ENCODE results near the gene RIOK1.

The RIOK1 gene

GRCh38 chr6:7381092-7381491 is 8.5 kb upstream of the RIOK1 start:
- Histone ChIP-seq H3K4me3 (ENCODE audit: low read length) (no peak overlapping the region), H2AFZ (ENCODE audit: low read depth, low read length) (peak overlapping the region; percentile 26), H3K4me1 (ENCODE audit: insufficient read depth, low read length) (no peaks in the 10 kb centered on the region), H3K36me3 (ENCODE audit: insufficient read depth, low read length) (no peaks in the 10 kb centered on the region), H3K27me3 (ENCODE audit: insufficient read depth, low read length) (peaks cover 7% of the 10 kb centered on the region), H3K9me3 (ENCODE audit: low read length) (no peaks in the 10 kb centered on the region)

GRCh38 chr6:7389162-7389450 is 502 bp upstream of the RIOK1 start:
- peak overlapping the region; percentile 74 for H3K4me3 ChIP-seq (ENCODE audit: low read length)
- no peaks in the 10 kb centered on the region for H3K9me3 ChIP-seq (ENCODE audit: low read length)
- H2AFZ ChIP-seq (ENCODE audit: low read depth, low read length): peak overlapping the region; percentile 90
- no peaks in the 10 kb centered on the region for H3K27me3 ChIP-seq (ENCODE audit: insufficient read depth, low read length)
- H3K4me1 ChIP-seq (ENCODE audit: insufficient read depth, low read length): peaks cover 16% of the 10 kb centered on the region
- peaks cover 6% of the 10 kb centered on the region for H3K36me3 ChIP-seq (ENCODE audit: insufficient read depth, low read length)

- Histone ChIP-seq H3K36me3 (ENCODE audit: insufficient read depth, low read length) (peaks cover 14% of the 10 kb centered on the region), H3K27me3 (ENCODE audit: insufficient read depth, low read length) (no peaks in the 10 kb centered on the region), H3K4me1 (ENCODE audit: insufficient read depth, low read length) (peaks cover 16% of the 10 kb centered on the region), H3K9me3 (ENCODE audit: low read length) (no peaks in the 10 kb centered on the region), H3K4me3 (ENCODE audit: low read length) (peak overlapping the region; percentile 74), H2AFZ (ENCODE audit: low read depth, low read length) (peak overlapping the region; percentile 90)
Observed at GRCh38 chr6:7390226-7390878, 744 bp downstream of the RIOK1 start.

GRCh38 chr6:7391151-7391550 is 1.5 kb downstream of the RIOK1 start:
- Histone ChIP-seq H2AFZ (ENCODE audit: low read depth, low read length) (no peak overlapping the region), H3K4me3 (ENCODE audit: low read length) (peak overlapping the region; percentile 74), H3K27me3 (ENCODE audit: insufficient read depth, low read length) (no peaks in the 10 kb centered on the region), H3K4me1 (ENCODE audit: insufficient read depth, low read length) (peaks cover 16% of the 10 kb centered on the region), H3K36me3 (ENCODE audit: insufficient read depth, low read length) (peaks cover 19% of the 10 kb centered on the region), H3K9me3 (ENCODE audit: low read length) (no peaks in the 10 kb centered on the region)

- no peak overlapping the region for H2AFZ ChIP-seq (ENCODE audit: low read depth, low read length)
- H3K4me1 ChIP-seq (ENCODE audit: insufficient read depth, low read length): peaks cover 16% of the 10 kb centered on the region
- H3K4me3 ChIP-seq (ENCODE audit: low read length): no peak overlapping the region
- H3K36me3 ChIP-seq (ENCODE audit: insufficient read depth, low read length): peaks cover 26% of the 10 kb centered on the region
- no peaks in the 10 kb centered on the region for H3K9me3 ChIP-seq (ENCODE audit: low read length)
- no peaks in the 10 kb centered on the region for H3K27me3 ChIP-seq (ENCODE audit: insufficient read depth, low read length)
Observed at GRCh38 chr6:7392402-7392801, 2.8 kb downstream of the RIOK1 start.

GRCh38 chr6:7401075-7401474 is 11.5 kb downstream of the RIOK1 start:
- H3K4me3 ChIP-seq (ENCODE audit: low read length): no peak overlapping the region
- H3K27me3 ChIP-seq (ENCODE audit: insufficient read depth, low read length): no peaks in the 10 kb centered on the region
- H3K4me1 ChIP-seq (ENCODE audit: insufficient read depth, low read length): no peaks in the 10 kb centered on the region
- H3K36me3 ChIP-seq (ENCODE audit: insufficient read depth, low read length): peaks cover 67% of the 10 kb centered on the region
- no peaks in the 10 kb centered on the region for H3K9me3 ChIP-seq (ENCODE audit: low read length)
- no peak overlapping the region for H2AFZ ChIP-seq (ENCODE audit: low read depth, low read length)

- no peaks in the 10 kb centered on the region for H3K9me3 ChIP-seq (ENCODE audit: low read length)
- no peaks in the 10 kb centered on the region for H3K27me3 ChIP-seq (ENCODE audit: insufficient read depth, low read length)
- no peak overlapping the region for H2AFZ ChIP-seq (ENCODE audit: low read depth, low read length)
- peaks cover 72% of the 10 kb centered on the region for H3K36me3 ChIP-seq (ENCODE audit: insufficient read depth, low read length)
- no peaks in the 10 kb centered on the region for H3K4me1 ChIP-seq (ENCODE audit: insufficient read depth, low read length)
- no peak overlapping the region for H3K4me3 ChIP-seq (ENCODE audit: low read length)
Observed at GRCh38 chr6:7402716-7403115, 13.1 kb downstream of the RIOK1 start.

GRCh38 chr6:7404546-7404945 is 14.9 kb downstream of the RIOK1 start:
- peaks cover 72% of the 10 kb centered on the region for H3K36me3 ChIP-seq (ENCODE audit: insufficient read depth, low read length)
- no peaks in the 10 kb centered on the region for H3K4me1 ChIP-seq (ENCODE audit: insufficient read depth, low read length)
- no peaks in the 10 kb centered on the region for H3K9me3 ChIP-seq (ENCODE audit: low read length)
- no peak overlapping the region for H3K4me3 ChIP-seq (ENCODE audit: low read length)
- H2AFZ ChIP-seq (ENCODE audit: low read depth, low read length): no peak overlapping the region
- H3K27me3 ChIP-seq (ENCODE audit: insufficient read depth, low read length): no peaks in the 10 kb centered on the region

GRCh38 chr6:7406743-7407142 is 17.1 kb downstream of the RIOK1 start:
- H3K36me3 ChIP-seq (ENCODE audit: insufficient read depth, low read length): peaks cover 71% of the 10 kb centered on the region
- H3K27me3 ChIP-seq (ENCODE audit: insufficient read depth, low read length): no peaks in the 10 kb centered on the region
- H3K9me3 ChIP-seq (ENCODE audit: low read length): no peaks in the 10 kb centered on the region
- no peak overlapping the region for H2AFZ ChIP-seq (ENCODE audit: low read depth, low read length)
- H3K4me3 ChIP-seq (ENCODE audit: low read length): no peak overlapping the region
- H3K4me1 ChIP-seq (ENCODE audit: insufficient read depth, low read length): no peaks in the 10 kb centered on the region

- peaks cover 57% of the 10 kb centered on the region for H3K36me3 ChIP-seq (ENCODE audit: insufficient read depth, low read length)
- no peak overlapping the region for H3K4me3 ChIP-seq (ENCODE audit: low read length)
- H3K4me1 ChIP-seq (ENCODE audit: insufficient read depth, low read length): no peaks in the 10 kb centered on the region
- no peaks in the 10 kb centered on the region for H3K27me3 ChIP-seq (ENCODE audit: insufficient read depth, low read length)
- no peak overlapping the region for H2AFZ ChIP-seq (ENCODE audit: low read depth, low read length)
- no peaks in the 10 kb centered on the region for H3K9me3 ChIP-seq (ENCODE audit: low read length)
Observed at GRCh38 chr6:7409740-7410139, 20.1 kb downstream of the RIOK1 start.

- Histone ChIP-seq H3K4me1 (ENCODE audit: insufficient read depth, low read length) (no peaks in the 10 kb centered on the region), H2AFZ (ENCODE audit: low read depth, low read length) (no peak overlapping the region), H3K36me3 (ENCODE audit: insufficient read depth, low read length) (peaks cover 60% of the 10 kb centered on the region), H3K27me3 (ENCODE audit: insufficient read depth, low read length) (no peaks in the 10 kb centered on the region), H3K4me3 (ENCODE audit: low read length) (no peak overlapping the region), H3K9me3 (ENCODE audit: low read length) (no peaks in the 10 kb centered on the region)
Observed at GRCh38 chr6:7410851-7411250, 21.2 kb downstream of the RIOK1 start.

- H2AFZ ChIP-seq (ENCODE audit: low read depth, low read length): no peak overlapping the region
- no peaks in the 10 kb centered on the region for H3K27me3 ChIP-seq (ENCODE audit: insufficient read depth, low read length)
- H3K4me1 ChIP-seq (ENCODE audit: insufficient read depth, low read length): no peaks in the 10 kb centered on the region
- H3K4me3 ChIP-seq (ENCODE audit: low read length): no peak overlapping the region
- H3K9me3 ChIP-seq (ENCODE audit: low read length): no peaks in the 10 kb centered on the region
- H3K36me3 ChIP-seq (ENCODE audit: insufficient read depth, low read length): peaks cover 58% of the 10 kb centered on the region
Observed at GRCh38 chr6:7411328-7411727, 21.7 kb downstream of the RIOK1 start.

GRCh38 chr6:7413151-7413823 is 23.7 kb downstream of the RIOK1 start:
- Histone ChIP-seq H3K4me1 (ENCODE audit: insufficient read depth, low read length) (no peaks in the 10 kb centered on the region), H3K36me3 (ENCODE audit: insufficient read depth, low read length) (peaks cover 56% of the 10 kb centered on the region), H3K27me3 (ENCODE audit: insufficient read depth, low read length) (no peaks in the 10 kb centered on the region), H3K4me3 (ENCODE audit: low read length) (no peak overlapping the region), H2AFZ (ENCODE audit: low read depth, low read length) (no peak overlapping the region), H3K9me3 (ENCODE audit: low read length) (no peaks in the 10 kb centered on the region)

- no peak overlapping the region for H3K4me3 ChIP-seq (ENCODE audit: low read length)
- no peaks in the 10 kb centered on the region for H3K9me3 ChIP-seq (ENCODE audit: low read length)
- no peaks in the 10 kb centered on the region for H3K27me3 ChIP-seq (ENCODE audit: insufficient read depth, low read length)
- peaks cover 55% of the 10 kb centered on the region for H3K36me3 ChIP-seq (ENCODE audit: insufficient read depth, low read length)
- H2AFZ ChIP-seq (ENCODE audit: low read depth, low read length): no peak overlapping the region
- H3K4me1 ChIP-seq (ENCODE audit: insufficient read depth, low read length): no peaks in the 10 kb centered on the region
Observed at GRCh38 chr6:7414811-7415210, 25.2 kb downstream of the RIOK1 start.
